CD4-positive, alpha-beta T cell treated with Interleukin-6 for 4 hours (primary cell): ENCODE data around the gene RASSF4.

Experiments
- DNase-seq: peaks from one replicate; pipeline ENCODE4 v3.0.0-alpha.2; 2020; ENCODE audit warnings: mixed read lengths

RASSF4 gene

DNA sequence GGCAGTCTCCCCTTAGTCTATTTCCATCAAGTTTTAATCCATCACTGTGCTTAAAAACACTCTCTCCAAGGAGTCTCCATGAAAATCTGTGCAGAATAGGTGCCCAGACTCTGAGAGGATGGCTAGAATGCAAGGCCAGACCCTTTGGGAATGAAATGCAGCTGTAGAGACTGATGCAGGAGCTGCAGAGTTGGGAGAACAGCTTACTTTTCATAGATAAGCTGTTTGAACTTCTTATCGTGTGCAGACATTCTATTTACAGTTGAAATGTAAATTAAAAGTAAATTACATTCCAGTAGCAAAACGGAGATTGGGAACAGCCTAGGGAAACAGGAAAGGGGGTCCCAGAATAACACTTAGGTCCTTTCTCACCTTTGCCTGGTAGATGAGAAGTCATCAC lies 56.0 kb downstream of the RASSF4 start:
- DNase-seq = no peak

DNA sequence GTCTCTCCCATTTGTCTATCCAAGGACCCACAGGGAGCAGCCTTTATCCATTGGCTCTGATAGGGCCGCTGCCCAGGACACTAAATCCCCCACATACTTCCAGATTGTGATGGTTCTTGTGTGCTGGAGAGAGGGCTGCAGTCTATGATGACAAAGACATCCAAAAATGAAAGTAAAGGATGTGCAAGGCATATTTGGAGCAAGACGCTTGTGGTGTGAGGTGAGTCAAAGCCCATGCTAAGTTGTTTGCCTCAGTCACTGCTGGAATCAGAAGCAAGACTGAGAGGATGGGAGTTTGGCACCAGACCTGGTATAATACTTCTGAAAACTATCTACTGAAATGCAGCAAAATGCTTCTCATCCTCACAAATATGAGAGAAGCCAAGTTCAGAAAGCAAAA lies 63.8 kb downstream of the RASSF4 start:
- DNase-seq = no peak

DNA sequence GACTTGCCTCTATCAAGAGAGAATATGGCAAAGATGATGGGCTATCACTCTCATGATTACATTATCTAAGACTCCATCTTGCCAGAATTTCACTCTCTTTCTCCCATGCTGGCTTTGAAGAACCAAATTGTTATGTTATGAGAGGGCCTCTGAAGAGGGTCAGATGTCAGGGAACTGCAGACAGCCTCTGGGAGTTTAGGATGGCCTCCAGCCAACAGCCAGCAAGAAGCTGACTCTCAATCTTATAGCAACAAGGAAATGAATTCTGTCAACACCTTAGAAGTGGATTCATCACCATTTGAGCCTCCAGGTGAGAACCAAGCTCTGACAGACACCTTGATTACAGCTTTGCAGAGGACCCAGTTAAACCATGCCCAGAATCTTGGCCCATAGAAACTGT lies 74.7 kb downstream of the RASSF4 start:
- no peak for DNase-seq

DNA sequence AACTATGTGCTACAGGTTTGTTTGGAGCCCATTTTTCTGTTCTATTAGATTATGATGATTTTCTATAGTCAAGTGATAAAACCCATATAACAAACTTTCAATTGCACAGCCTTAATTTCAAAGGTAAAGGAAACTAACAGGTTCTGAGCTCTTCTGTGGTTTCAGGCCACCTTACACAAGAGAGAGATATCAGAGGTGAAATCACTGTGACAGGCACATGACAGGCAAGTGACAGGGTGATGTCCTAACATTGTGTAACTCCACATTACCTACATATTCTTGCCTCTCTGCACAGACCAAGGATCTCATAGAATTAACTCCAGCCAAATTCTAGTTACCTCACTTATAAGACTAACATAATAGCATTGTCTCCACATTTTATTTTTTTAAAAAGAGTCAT lies 76.1 kb downstream of the RASSF4 start:
- DNase-seq = no peak

DNA sequence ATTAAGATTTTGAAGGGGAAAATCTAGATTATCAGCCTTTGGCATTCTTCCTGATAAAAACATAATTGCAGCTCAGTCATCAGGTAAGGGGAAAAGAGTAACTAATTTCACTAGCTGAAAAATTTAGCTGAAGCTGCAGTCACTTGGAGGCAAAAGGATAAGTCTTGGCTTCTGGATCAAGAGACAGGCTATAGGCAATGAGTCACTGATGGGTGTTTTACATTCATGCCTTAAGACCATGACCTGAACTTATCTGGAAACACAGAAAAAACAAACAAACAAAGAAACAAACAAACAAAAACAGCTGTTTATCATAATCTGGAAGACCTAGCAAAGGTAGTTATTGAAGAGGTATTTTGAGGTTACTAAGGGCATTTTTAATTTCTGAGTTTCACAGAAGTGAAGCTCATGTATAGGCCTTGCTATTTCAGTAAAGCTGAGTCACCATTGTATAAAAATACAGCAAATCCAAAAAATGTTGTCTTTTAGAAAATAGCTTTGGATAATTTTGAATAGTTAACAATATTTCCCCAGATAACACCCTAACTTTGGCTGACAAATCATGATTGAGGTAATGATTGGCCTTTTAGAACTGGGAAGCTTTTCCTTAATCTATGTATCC lies 81.4 kb downstream of the RASSF4 start:
- DNase-seq = no peak

DNA sequence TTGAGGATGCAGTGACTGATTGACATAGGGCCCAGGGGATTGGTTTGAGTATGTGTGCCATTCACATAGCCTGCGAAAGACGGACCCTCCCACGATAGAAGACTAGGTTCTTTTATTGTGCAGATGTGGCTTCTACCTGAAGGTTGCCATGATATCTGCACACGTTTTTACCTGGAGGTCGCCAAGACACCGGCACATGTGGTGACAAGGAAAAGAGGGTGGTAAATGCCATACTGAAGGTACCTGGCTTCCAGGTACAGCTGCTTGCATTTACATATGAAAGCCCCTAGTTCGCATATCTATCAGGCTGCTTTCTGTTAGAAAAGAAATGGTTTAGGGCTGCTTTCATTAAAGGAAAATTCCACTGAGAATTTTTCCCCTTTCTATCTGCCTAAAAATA lies 84.7 kb downstream of the RASSF4 start:
- no peak for DNase-seq
